GM19193 (cell line): ENCODE results near the gene ZCCHC12.

ENCODE experiments used
- POLR2A ChIP-seq: IDR thresholded peaks from 4 replicates; pipeline ENCODE4 v1.6.1; 2011; ENCODE audit not compliant: insufficient read depth, insufficient read length; ENCODE audit errors: extremely low read depth

ZCCHC12 gene

GRCh38 chrX:118823263-118824172 is at the start of gene ZCCHC12:
Gene ZCCHC12 (plus strand): TSS chrX:118823824. CDS start chrX:118825245, 1,421 bp downstream.
- no peak for TF ChIP-seq POLR2A

- TF ChIP-seq POLR2A, result no peak
Observed at GRCh38 chrX:118779581-118779980, 44.0 kb upstream of the ZCCHC12 start.

GRCh38 chrX:118780509-118780908 is 43.1 kb upstream of the ZCCHC12 start:
- no peak for TF ChIP-seq POLR2A

- TF ChIP-seq POLR2A, result no peak
Observed at GRCh38 chrX:118780911-118781310, 42.7 kb upstream of the ZCCHC12 start.

- no peak for TF ChIP-seq POLR2A
Observed at GRCh38 chrX:118795528-118796280, 27.9 kb upstream of the ZCCHC12 start.

GRCh38 chrX:118802857-118803256 is 20.8 kb upstream of the ZCCHC12 start:
- TF ChIP-seq POLR2A, result no peak

GRCh38 chrX:118807151-118808017 is 16.2 kb upstream of the ZCCHC12 start:
- TF ChIP-seq POLR2A, result no peak

GRCh38 chrX:118824173-118824730 is 628 bp downstream of the ZCCHC12 start:
- no peak for TF ChIP-seq POLR2A

GRCh38 chrX:118825227-118825626 is 1.6 kb downstream of the ZCCHC12 start:
- TF ChIP-seq POLR2A, result no peak

- no peak for TF ChIP-seq POLR2A
Observed at GRCh38 chrX:118839334-118839958, 15.8 kb downstream of the ZCCHC12 start.

- no peak for TF ChIP-seq POLR2A
Observed at GRCh38 chrX:118847676-118848075, 24.1 kb downstream of the ZCCHC12 start.

GRCh38 chrX:118853596-118853995 is 30.0 kb downstream of the ZCCHC12 start:
- no peak for TF ChIP-seq POLR2A

GRCh38 chrX:118855681-118856310 is 32.2 kb downstream of the ZCCHC12 start:
- TF ChIP-seq POLR2A, result no peak

GRCh38 chrX:118857006-118857405 is 33.4 kb downstream of the ZCCHC12 start:
- TF ChIP-seq POLR2A, result no peak

- TF ChIP-seq POLR2A, result no peak
Observed at GRCh38 chrX:118861338-118861737, 37.7 kb downstream of the ZCCHC12 start.
